Limb (tissue), 2 donors: Measurements from ENCODE around the gene PTGS1.
A peak's percentile ranks its signal among the peaks of the same experiment; 100 is the strongest.
"Not testable (repeated sequence)": the region's sequence is repeated elsewhere in the genome, so short reads cannot be mapped to it uniquely, and the experiment has no call there.

ENCODE experiments used
- DNase-seq, 2 donors: peaks; one replicate each; pipeline ENCODE4 v3.0.0-alpha.2; 2016; ENCODE audit errors: extremely low spot score in 2 of 2

Gene PTGS1

GRCh38 chr9:122347348-122348287 is 23.2 kb upstream of the PTGS1 start:
- no peak for DNase-seq

GRCh38 chr9:122348288-122348777 is 22.5 kb upstream of the PTGS1 start:
- DNase-seq = no peak

- no peak for DNase-seq
Measured at GRCh38 chr9:122348791-122349190, 22.0 kb upstream of the PTGS1 start.

- no peak for DNase-seq
Measured at GRCh38 chr9:122349201-122349600, 21.6 kb upstream of the PTGS1 start.

GRCh38 chr9:122350577-122351355 is 20.1 kb upstream of the PTGS1 start:
- peak; percentile 76 to 91 for DNase-seq

- no peak for DNase-seq
Measured at GRCh38 chr9:122354536-122355199, 16.2 kb upstream of the PTGS1 start.

- no peak for DNase-seq
Measured at GRCh38 chr9:122355336-122355875, 15.4 kb upstream of the PTGS1 start.

- DNase-seq = no peak
Measured at GRCh38 chr9:122356627-122357026, 14.2 kb upstream of the PTGS1 start.

GRCh38 chr9:122360891-122361290 is 9.9 kb upstream of the PTGS1 start:
- DNase-seq = no peak

- DNase-seq = not testable (repeated sequence)
Measured at GRCh38 chr9:122363131-122363530, 7.7 kb upstream of the PTGS1 start.

GRCh38 chr9:122364117-122364782 is 6.6 kb upstream of the PTGS1 start:
- DNase-seq = no peak

- no peak for DNase-seq
Measured at GRCh38 chr9:122364783-122365150, 6.1 kb upstream of the PTGS1 start.

- DNase-seq = no peak
Measured at GRCh38 chr9:122366074-122366660, 4.7 kb upstream of the PTGS1 start.

GRCh38 chr9:122367065-122367464 is 3.8 kb upstream of the PTGS1 start:
- no peak for DNase-seq

- no peak for DNase-seq
Measured at GRCh38 chr9:122367774-122368460, 2.9 kb upstream of the PTGS1 start.

- DNase-seq = no peak
Measured at GRCh38 chr9:122368642-122369041, 2.2 kb upstream of the PTGS1 start.

- DNase-seq = no peak
Measured at GRCh38 chr9:122370303-122370702, 521 bp upstream of the PTGS1 start.

- DNase-seq = no peak
Measured at GRCh38 chr9:122371846-122372245, 1.0 kb downstream of the PTGS1 start.

- no peak for DNase-seq
Measured at GRCh38 chr9:122372856-122373845, 2.3 kb downstream of the PTGS1 start.
